Breast epithelium (tissue), 4 donors: ENCODE measurements around the gene RRAS. TPM values are rescaled to one million over a fixed set of nuclear protein-coding genes. Genes with fewer than 3 reads are reported as not detected.

Experiments
- DNase-seq, 2 donors: peaks; one replicate each; pipeline ENCODE4 v3.0.0-alpha.2; 2019; ENCODE audit warnings: low spot score in 2 of 2
- H3K27ac ChIP-seq, 2 donors: fragments of 200-600 bp; sonication (generic) in 1 of 2; one replicate each; pipeline ENCODE4 v1.5.1; 2016 to 2019; ENCODE audit warnings: mild to moderate bottlenecking in 1 of 2
- H3K27me3 ChIP-seq, 2 donors: fragments of 200-600 bp; sonication (generic) in 1 of 2; one replicate each; pipeline versions ENCODE4 v1.5.1 to v1.6.0; 2017 to 2019; ENCODE audit warnings: control low read depth in 1 of 2, mild to moderate bottlenecking in 1 of 2
- H3K36me3 ChIP-seq: fragments of 200-600 bp; one replicate; pipeline ENCODE4 v1.5.1; 2019
- H3K4me1 ChIP-seq, 2 donors: fragments of 200-600 bp; sonication (generic); one replicate each; pipeline ENCODE4 v1.5.1; 2016 to 2019; ENCODE audit warnings: control low read depth in 1 of 2
- H3K4me3 ChIP-seq, 3 donors: fragments of 200-600 bp; sonication (generic); 1 replicate in 2 of 3; 2 replicates in 1 of 3; pipeline ENCODE4 v1.5.1; 2016 to 2019; ENCODE audit warnings: mild to moderate bottlenecking in 3 of 3, moderate library complexity in 2 of 3
- H3K9me3 ChIP-seq, 2 donors: fragments of 200-600 bp; sonication (generic) in 1 of 2; one replicate each; pipeline ENCODE4 v1.5.1; 2016 to 2019; ENCODE audit warnings: control low read depth in 1 of 2
- CTCF ChIP-seq, 3 donors: fragments of 450-650 bp; IDR thresholded peaks; one replicate each; pipeline ENCODE4 v1.5.1; 2016 to 2017; ENCODE audit warnings: antibody characterized with exemption in 3 of 3, mild to moderate bottlenecking in 3 of 3, moderate library complexity in 3 of 3
- POLR2A ChIP-seq: fragments of 450-650 bp; IDR thresholded peaks from one replicate; pipeline ENCODE4 v1.6.1; 2016; ENCODE audit warnings: antibody characterized with exemption, mild to moderate bottlenecking, moderate library complexity
- POLR2AphosphoS5 ChIP-seq, 3 donors: sonication (generic); formaldehyde crosslinking; IDR thresholded peaks; one replicate each; pipeline ENCODE4 v1.6.1; 2017; ENCODE audit warnings: antibody characterized with exemption in 3 of 3
- intact Hi-C: fragments of 100-400 bp; cut with DNase I; formaldehyde crosslinking; loops from one replicate; pipeline ENCODE4 v1.15.1; 2023; ENCODE audit warnings: low total_unique reads
- total RNA-seq, 3 donors: library from RNA; depleted of rRNA; stranded (reverse); fragments of >200 nt; gene quantifications; one replicate each; pipeline ENCODE4 v1.1.0, GENCODE V29; 2016

Gene RRAS
- total RNA-seq, 3 donors from 2014 or later = 34.8 to 114 (median 41.0) TPM

- intact Hi-C loops = no loop called here
- H3K36me3 ChIP-seq = no peaks in the 10 kb centered on the region
- peak overlapping the region; percentile 95 to 96 for H3K27ac ChIP-seq
- peaks cover 12 to 15% of the 10 kb centered on the region in 2 donors for H3K4me1 ChIP-seq
- TF ChIP-seq POLR2A (no peak), POLR2AphosphoS5 (IDR thresholded peaks at IDR 0.05) (peak; percentile 33 to 91 (median 89)), CTCF (IDR thresholded peaks at IDR 0.05) (peak in 1 of 3 donors; percentile 23)
- H3K4me3 ChIP-seq = peak overlapping the region; percentile 35 to 98 (median 61)
- no peaks in the 10 kb centered on the region for H3K27me3 ChIP-seq
- peak in 1 of 2 donors; percentile 86 for DNase-seq
- H3K9me3 ChIP-seq = no peaks in the 10 kb centered on the region
Observed at GRCh38 chr19:49676136-49676783, 36.3 kb upstream of the RRAS start.

GRCh38 chr19:49672131-49672919 is 32.4 kb upstream of the RRAS start:
- TF ChIP-seq POLR2AphosphoS5 (IDR thresholded peaks at IDR 0.05) (peak in 1 of 3 donors; percentile 13), POLR2A (no peak), CTCF (IDR thresholded peaks at IDR 0.05) (peak; percentile 54 to 80 (median 71))
- peaks cover 0 to 4% of the 10 kb centered on the region in 2 donors for H3K4me1 ChIP-seq
- no peaks in the 10 kb centered on the region for H3K27me3 ChIP-seq
- H3K36me3 ChIP-seq = no peaks in the 10 kb centered on the region
- peak overlapping the region; percentile 79 to 82 for H3K27ac ChIP-seq
- no peaks in the 10 kb centered on the region for H3K9me3 ChIP-seq
- DNase-seq = peak in 1 of 2 donors; percentile 70
- H3K4me3 ChIP-seq = peak overlapping the region in 2 of 3 donors; percentile 20 to 46
- intact Hi-C loops = no loop called here

GRCh38 chr19:49669516-49669915 is 29.6 kb upstream of the RRAS start:
- no peak overlapping the region for H3K27ac ChIP-seq
- peaks cover 4 to 10% of the 10 kb centered on the region in 2 donors for H3K4me1 ChIP-seq
- no peaks in the 10 kb centered on the region for H3K9me3 ChIP-seq
- no peaks in the 10 kb centered on the region for H3K36me3 ChIP-seq
- intact Hi-C loops = loop anchor here (10.0 kb wide), 1 partner anchor 175 kb away; the partner anchor contains the start of gene RPS11
- TF ChIP-seq POLR2AphosphoS5 (IDR thresholded peaks at IDR 0.05) (no peak), POLR2A (no peak), CTCF (IDR thresholded peaks at IDR 0.05) (no peak)
- H3K27me3 ChIP-seq = no peaks in the 10 kb centered on the region
- no peak overlapping the region for H3K4me3 ChIP-seq
- no peak for DNase-seq

- DNase-seq = no peak
- Histone ChIP-seq H3K27me3 (no peaks in the 10 kb centered on the region), H3K36me3 (no peaks in the 10 kb centered on the region), H3K4me1 (peaks cover 7 to 10% of the 10 kb centered on the region in 2 donors), H3K9me3 (no peaks in the 10 kb centered on the region), H3K27ac (no peak overlapping the region), H3K4me3 (no peak overlapping the region)
- intact Hi-C loops = loop anchor here (10.0 kb wide), 1 partner anchor 173 kb away; the partner anchor contains the start of gene RPS11
- TF ChIP-seq POLR2AphosphoS5 (IDR thresholded peaks at IDR 0.05) = no peak
- no peak for TF ChIP-seq POLR2A
- no peak for TF ChIP-seq CTCF (IDR thresholded peaks at IDR 0.05)
Observed at GRCh38 chr19:49667473-49667872, 27.5 kb upstream of the RRAS start.

GRCh38 chr19:49666120-49666444 is 26.1 kb upstream of the RRAS start:
- H3K27ac ChIP-seq = peak overlapping the region; percentile 88 to 93
- intact Hi-C loops = loop anchor here (10.0 kb wide), 1 partner anchor 171 kb away; the partner anchor contains the start of gene RPS11

More at GRCh38 chr19:49666120-49666444, 26.1 kb upstream of the RRAS start:
- no peak for TF ChIP-seq POLR2AphosphoS5 (IDR thresholded peaks at IDR 0.05)
- no peak for TF ChIP-seq CTCF (IDR thresholded peaks at IDR 0.05)
- no peak for TF ChIP-seq POLR2A
- peak overlapping the region; percentile 70 to 79 (median 77) for H3K4me3 ChIP-seq
- no peaks in the 10 kb centered on the region for H3K27me3 ChIP-seq
- H3K4me1 ChIP-seq = peaks cover 6 to 7% of the 10 kb centered on the region in 2 donors
- no peak for DNase-seq
- H3K9me3 ChIP-seq = no peaks in the 10 kb centered on the region
- H3K36me3 ChIP-seq = no peaks in the 10 kb centered on the region
